Measurements from ENCODE around the gene HBM.
"Not testable (repeated sequence)": the region's sequence is repeated elsewhere in the genome, so short reads cannot be mapped to it uniquely, and the experiment has no call there.

The HBM gene

GRCh38 chr16:149024-149660 lies 16.6 kb upstream of the HBM start:
- no peak for DNase-seq

GRCh38 chr16:152141-153128 lies 13.3 kb upstream of the HBM start, which contains the start of gene HBZ:
HBZ (plus strand) TSS chr16:152644; CDS start chr16:152910, 266 bp downstream.
- no peak for DNase-seq

DNA sequence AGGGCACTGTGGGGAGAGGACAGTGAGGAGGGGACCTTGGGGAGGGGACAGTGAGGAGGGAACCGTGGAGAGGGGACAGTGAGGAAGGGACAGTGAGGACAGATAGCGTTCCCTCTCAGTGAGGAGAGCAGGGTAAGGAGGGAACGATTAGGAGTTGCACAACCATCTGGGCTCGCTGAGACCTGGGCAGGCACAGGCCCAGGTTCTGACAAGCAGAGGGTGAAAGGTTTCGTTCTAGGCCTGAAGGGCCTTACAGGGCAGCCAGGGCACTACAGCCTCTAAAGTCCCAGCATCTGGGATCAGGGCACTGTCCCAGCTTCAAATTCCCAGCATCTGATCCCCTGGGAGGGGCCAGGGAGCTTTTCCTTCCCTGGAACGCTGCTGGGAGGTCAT lies 12.7 kb upstream of the HBM start:
- DNase-seq: not testable (repeated sequence)

- not testable (repeated sequence) for DNase-seq
Observed at GRCh38 chr16:153550-154216, 12.1 kb upstream of the HBM start.

DNA sequence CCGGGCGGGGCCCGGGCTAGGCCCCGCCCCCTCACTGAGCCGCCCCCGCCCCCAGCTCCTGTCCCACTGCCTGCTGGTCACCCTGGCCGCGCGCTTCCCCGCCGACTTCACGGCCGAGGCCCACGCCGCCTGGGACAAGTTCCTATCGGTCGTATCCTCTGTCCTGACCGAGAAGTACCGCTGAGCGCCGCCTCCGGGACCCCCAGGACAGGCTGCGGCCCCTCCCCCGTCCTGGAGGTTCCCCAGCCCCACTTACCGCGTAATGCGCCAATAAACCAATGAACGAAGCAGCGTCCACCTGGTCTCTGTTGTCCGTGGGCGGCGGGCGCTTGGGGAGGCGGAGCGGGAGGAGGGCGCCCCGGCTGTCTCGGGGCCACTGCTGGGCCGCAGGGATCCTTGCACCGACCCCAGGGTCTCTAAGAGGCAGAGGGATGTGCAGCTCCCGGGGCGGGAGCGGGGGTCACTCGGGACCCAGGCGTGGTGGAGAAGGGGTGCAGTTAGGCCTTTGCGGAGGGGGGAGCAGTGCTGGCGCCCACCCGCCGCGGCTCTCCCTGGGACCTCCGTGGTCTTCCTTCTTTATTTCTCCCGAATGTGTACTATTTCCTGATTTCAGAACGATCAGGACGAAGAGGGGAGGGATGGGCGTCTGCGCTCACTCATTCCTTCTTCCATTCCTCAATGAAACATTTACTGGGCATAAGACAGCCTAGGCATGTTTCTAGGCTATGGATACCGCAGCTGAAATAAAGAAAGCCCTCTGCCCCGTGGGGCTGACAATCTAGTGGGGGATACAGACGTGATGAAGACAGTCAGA lies 11.4 kb upstream of the HBM start:
- DNase-seq: no peak

DNA sequence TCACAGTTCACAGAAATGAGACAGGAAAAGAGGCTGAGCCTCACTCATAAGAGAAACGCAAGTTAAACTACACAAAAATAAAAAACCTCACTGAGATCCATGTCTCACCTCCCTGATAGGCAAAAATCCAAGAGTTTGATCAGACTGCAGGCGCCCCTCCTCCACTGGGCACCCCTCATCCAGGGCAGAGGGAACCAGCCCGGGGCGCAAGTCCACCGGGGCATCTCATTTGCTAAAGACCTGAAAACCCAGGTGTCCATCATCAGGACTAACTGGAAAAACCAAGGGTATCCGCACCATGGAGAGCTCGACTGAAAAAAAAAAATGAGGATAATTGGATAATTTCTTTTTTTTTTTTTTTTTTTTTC lies 10.8 kb upstream of the HBM start:
- DNase-seq: no peak

DNA sequence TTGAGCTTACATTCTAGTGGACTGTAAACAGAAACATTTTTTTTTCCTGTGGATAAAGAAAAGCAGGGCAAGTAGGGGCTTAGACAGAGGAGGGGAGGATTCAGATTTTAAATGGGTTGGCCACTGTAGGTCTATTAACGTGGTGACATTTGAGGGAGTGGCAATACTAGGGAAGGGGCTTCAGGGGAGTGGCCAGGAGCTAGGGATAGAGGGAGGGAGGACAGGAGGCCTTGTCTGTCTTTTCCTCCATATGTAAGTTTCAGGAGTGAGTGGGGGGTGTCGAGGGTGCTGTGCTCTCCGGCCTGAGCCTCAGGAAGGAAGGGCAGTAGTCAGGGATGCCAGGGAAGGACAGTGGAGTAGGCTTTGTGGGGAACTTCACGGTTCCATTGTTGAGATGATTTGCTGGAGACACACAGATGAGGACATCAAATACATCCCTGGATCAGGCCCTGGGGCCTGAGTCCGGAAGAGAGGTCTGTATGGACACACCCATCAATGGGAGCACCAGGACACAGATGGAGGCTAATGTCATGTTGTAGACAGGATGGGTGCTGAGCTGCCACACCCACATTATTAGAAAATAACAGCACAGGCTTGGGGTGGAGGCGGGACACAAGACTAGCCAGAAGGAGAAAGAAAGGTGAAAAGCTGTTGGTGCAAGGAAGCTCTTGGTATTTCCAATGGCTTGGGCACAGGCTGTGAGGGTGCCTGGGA lies 6.5 kb upstream of the HBM start:
- DNase-seq: no peak

GRCh38 chr16:160242-160641 lies 5.5 kb upstream of the HBM start:
- not testable (repeated sequence) for DNase-seq

DNA sequence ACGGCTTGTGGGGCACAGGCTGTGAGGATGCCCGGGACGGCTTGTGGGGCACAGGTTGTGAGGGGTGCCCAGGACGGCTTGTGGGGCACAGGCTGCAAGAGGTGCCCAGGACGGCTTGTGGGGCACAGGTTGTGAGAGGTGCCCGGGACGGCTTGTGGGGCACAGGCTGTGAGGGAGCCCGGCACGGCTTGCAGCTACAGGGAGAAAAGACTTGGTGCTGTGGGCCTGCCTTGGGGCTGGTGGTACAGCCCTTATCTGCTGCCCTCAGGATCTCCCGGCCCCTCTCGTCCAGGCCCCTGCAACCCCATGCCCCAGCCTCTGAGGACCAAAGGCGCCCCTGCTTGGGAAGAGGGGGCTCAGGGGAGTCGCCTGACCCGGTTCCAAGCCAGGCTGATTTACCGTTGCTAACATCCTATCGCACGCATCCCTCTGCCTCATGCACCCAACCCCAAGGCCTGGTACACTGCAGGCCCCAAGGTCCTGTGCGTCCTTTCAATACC lies 5.0 kb upstream of the HBM start:
- DNase-seq: no peak

- DNase-seq: no peak
Observed at GRCh38 chr16:162271-162991, 3.3 kb upstream of the HBM start.

- DNase-seq: not testable (repeated sequence)
Observed at GRCh38 chr16:163139-163538, 2.6 kb upstream of the HBM start.

DNA sequence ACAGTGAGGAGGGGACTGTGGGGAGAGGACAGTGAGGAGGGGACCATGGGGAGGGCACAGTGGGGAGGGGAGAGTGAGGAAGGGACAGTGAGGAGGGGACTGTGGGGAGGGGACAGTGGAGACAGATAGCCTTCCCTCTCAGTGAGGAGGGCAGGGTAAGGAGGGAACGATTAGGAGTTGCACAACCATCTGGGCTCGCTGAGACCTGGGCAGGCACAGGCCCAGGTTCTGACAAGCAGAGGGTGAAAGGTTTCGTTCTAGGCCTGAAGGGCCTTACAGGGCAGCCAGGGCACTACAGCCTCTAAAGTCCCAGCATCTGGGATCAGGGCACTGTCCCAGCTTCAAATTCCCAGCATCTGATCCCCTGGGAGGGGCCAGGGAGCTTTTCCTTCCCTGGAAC lies 2.1 kb upstream of the HBM start:
- not testable (repeated sequence) for DNase-seq

- DNase-seq: not testable (repeated sequence)
Observed at GRCh38 chr16:164134-164823, 1.5 kb upstream of the HBM start.

DNA sequence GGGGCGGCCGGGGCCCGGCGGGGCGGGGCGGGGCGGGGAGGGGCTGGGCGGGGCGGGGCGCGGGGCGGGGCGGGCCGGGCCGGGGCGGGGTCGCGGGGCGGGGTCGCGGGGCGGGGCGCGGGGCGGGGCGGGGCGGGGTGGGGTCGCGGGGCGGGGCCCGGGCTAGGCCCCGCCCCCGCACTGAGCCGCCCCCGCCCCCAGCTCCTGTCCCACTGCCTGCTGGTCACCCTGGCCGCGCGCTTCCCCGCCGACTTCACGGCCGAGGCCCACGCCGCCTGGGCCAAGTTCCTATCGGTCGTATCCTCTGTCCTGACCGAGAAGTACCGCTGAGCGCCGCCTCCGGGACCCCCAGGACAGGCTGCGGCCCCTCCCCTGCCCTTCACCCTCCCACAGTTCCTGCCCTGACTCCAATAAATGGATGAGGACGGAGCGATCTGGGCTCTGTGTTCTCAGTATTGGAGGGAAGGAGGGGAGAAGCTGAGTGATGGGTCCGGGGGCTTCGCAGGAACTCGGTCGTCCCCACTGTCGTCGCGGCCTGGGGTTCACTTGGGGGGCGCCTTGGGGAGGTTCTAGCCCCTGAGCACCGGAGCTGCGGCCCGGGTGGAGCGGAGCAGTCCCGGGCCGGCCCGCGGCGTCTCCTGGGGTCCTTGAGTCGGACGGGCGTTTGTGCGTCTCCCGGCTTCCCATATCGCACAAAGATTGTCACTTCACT lies 795 bp upstream of the HBM start:
- no peak for DNase-seq

- no peak for DNase-seq
Observed at GRCh38 chr16:166375-167121, 770 bp downstream of the HBM start.

GRCh38 chr16:167122-167690 lies 1.4 kb downstream of the HBM start:
- no peak for DNase-seq

- no peak for DNase-seq
Observed at GRCh38 chr16:168424-168823, 2.6 kb downstream of the HBM start.

DNA sequence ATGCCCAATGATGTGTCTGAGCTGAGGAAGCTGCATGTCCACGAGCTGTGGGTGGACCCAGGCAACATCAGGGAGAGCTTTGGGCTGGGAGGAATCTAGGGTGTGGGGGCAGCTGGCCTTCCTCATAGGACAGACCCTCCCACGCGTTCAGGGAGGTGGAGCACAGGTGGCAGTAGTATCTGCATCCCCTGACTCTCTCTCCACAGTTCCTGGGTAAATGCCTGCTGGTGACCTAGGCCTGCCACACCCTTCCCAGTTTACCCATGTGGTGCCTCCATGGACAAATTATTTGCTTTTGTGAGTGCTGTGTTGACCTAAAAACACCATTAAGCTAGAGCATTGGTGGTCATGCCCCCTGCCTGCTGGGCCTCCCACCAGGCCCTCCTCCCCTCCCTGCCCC lies 3.2 kb downstream of the HBM start:
- no peak for DNase-seq

DNA sequence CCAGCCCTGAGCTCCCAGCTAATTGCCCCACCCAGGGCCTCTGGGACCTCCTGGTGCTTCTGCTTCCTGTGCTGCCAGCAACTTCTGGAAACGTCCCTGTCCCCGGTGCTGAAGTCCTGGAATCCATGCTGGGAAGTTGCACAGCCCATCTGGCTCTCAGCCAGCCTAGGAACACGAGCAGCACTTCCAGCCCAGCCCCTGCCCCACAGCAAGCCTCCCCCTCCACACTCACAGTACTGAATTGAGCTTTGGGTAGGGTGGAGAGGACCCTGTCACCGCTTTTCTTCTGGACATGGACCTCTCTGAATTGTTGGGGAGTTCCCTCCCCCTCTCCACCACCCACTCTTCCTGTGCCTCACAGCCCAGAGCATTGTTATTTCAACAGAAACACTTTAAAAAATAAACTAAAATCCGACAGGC lies 4.3 kb downstream of the HBM start:
- not testable (repeated sequence) for DNase-seq

Data from activated effector memory CD4-positive, alpha-beta T cell treated with anti-CD3 and anti-CD28 coated beads, Interleukin-2, amount 50 U/mL, for 16 hours (primary cell).